RWPE1 (cell line): ENCODE results near the gene ZC3H8.

Experiments
- CTCF ChIA-PET: fragments of 350-600 bp; sonication (Branson Sonifier 250); formaldehyde crosslinking; extraction: SDS; loops from one replicate; lab custom pipeline; 2021; lab: Yijun Ruan, JAX
- POLR2A ChIA-PET: fragments of 400-600 bp; formaldehyde crosslinking; extraction: SDS; loops from one replicate; lab custom pipeline; 2020; ENCODE audit warnings: antibody characterized with exemption; ENCODE audit not compliant: low non-redundant PET; lab: Yijun Ruan, JAX
- DNase-seq: peaks from one replicate; pipeline ENCODE4 v3.0.0; 2012; ENCODE audit warnings: low spot score
- H3K27ac ChIP-seq: fragments of 450-650 bp; 2 replicates; pipeline ENCODE4 v1.5.1; 2017
- TF ChIP-seq, protein P1 (sequence below): fragments of 450-650 bp; conservative IDR thresholded peaks from 2 replicates; pipeline ENCODE4 v1.5.1; 2017; ENCODE audit warnings: low read depth, mild to moderate bottlenecking

ZC3H8 gene

DNA sequence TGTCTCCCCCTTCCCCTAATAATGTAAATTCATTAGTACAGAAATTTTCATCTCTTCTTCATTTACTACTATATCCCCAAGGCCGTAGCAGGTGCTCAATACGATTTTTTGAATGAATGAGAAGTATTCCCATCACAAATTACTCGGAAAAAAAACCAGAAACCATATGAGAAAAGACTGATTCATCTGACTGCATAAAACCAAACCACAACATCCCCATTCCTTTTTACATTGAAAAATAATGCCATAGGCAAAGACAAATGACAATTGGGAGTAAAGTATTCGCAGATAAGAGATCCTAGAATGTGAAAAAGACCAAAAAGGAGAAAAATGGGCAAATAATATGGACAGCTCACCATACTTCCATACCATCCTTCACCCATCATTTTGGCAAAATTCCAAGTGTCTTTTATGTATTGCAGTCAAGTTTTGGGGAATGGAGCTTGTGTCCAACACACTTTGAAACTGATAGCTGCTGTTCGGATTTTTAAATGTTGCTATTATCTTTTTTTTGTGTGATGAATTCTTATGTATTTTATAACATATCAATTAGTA, 1.5 kb downstream of the ZC3H8 start:
- DNase-seq, result no peak
- CTCF ChIA-PET, result no interaction called here
- POLR2A ChIA-PET, result no interaction called here
- H3K27ac ChIP-seq, result no peak overlapping the region
- TF ChIP-seq, protein P1, sequence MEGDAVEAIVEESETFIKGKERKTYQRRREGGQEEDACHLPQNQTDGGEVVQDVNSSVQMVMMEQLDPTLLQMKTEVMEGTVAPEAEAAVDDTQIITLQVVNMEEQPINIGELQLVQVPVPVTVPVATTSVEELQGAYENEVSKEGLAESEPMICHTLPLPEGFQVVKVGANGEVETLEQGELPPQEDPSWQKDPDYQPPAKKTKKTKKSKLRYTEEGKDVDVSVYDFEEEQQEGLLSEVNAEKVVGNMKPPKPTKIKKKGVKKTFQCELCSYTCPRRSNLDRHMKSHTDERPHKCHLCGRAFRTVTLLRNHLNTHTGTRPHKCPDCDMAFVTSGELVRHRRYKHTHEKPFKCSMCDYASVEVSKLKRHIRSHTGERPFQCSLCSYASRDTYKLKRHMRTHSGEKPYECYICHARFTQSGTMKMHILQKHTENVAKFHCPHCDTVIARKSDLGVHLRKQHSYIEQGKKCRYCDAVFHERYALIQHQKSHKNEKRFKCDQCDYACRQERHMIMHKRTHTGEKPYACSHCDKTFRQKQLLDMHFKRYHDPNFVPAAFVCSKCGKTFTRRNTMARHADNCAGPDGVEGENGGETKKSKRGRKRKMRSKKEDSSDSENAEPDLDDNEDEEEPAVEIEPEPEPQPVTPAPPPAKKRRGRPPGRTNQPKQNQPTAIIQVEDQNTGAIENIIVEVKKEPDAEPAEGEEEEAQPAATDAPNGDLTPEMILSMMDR, result no peak

DNA sequence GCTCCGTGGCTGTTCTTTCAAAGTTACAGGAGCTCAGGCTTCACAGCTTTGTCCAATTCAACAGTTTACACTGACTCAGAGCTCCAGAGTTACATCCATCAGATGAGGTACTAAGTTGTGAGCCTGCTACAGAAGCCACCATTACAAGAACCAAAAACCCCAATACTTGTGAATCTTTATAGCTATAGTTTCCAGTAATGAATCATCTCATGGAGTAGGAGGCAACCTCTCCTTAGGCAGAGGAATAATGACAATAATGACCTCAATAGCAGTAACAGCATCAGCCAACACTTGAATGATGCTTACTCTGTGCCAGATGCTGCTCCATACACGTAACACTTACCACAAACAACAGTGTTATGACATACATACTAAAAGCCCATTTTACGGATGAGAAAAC, 3.6 kb downstream of the ZC3H8 start:
- TF ChIP-seq, protein P1, result no peak
- H3K27ac ChIP-seq, result no peak overlapping the region
- CTCF ChIA-PET, result no interaction called here
- no peak for DNase-seq
- POLR2A ChIA-PET, result no interaction called here

DNA sequence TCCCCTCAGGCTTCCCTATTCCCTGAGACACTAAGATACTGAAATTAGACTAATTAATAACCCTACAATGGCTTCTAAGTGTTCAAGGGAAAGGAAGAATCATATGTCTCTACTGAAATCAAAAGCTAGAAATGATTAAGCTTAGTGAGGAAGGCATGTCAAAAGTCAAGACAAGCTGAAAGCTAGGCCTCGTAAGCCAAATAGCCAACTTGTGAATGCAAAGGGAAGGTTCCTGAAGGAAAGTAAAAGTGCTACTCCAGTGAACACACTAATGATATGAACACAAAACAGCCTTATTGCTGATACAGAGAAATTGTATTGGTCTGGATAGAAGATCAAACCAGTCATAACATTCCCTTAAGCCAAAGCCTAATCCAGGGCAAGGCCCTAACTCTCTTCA, 10.0 kb downstream of the ZC3H8 start:
- DNase-seq, result no peak
- TF ChIP-seq, protein P1, result no peak
- POLR2A ChIA-PET, result interaction anchor here (1.2 kb wide), 1 partner anchor 10 kb away, joined by 3 read pairs; the partner anchor contains the start of gene ZC3H8
- CTCF ChIA-PET, result interaction anchor here (0.6 kb wide), 1 partner anchor 14 kb away, joined by 3 read pairs; no protein-coding TSS in a partner anchor
- no peak overlapping the region for H3K27ac ChIP-seq

DNA sequence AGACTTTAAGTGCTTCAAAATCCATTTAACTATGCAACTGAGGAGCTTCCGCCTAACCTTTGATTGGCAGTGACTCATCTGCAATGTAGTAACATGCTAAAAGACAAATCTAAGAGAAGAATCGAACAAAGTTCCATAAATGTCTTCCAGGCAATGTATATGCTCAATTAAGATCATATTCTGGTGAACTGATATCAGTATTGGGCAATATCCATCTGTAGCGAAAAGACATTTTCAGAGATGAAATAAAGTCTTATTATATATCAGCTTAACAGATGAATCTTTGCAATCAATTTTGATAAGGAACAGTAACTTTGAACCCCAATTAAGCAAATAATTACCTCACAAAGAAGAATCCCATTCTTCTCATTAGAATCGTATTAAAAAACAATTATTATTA, 11.6 kb downstream of the ZC3H8 start:
- TF ChIP-seq, protein P1, result no peak
- POLR2A ChIA-PET, result no interaction called here
- no peak for DNase-seq
- CTCF ChIA-PET, result no interaction called here
- H3K27ac ChIP-seq, result no peak overlapping the region

DNA sequence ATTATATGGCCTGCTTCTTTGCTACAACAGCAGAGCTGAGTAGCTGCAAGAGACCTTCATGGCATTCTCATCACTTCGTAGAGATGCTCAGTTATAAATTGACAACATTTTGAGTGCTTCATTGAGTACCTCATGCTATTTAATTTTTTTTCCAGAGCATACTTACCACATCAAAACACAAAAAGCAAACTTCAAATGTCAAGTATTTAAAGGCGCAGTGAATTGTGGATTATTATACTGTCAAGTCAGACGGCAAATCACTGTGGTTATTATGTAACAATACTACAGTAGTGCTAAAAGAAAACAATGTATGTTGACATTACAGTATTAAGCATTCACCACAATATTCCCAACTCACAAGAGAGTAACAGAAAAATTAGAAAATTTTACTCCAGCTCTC, 12.5 kb downstream of the ZC3H8 start:
- TF ChIP-seq, protein P1, result no peak
- DNase-seq, result no peak
- ChIA-PET CTCF (no interaction called here), POLR2A (no interaction called here)
- no peak overlapping the region for H3K27ac ChIP-seq

DNA sequence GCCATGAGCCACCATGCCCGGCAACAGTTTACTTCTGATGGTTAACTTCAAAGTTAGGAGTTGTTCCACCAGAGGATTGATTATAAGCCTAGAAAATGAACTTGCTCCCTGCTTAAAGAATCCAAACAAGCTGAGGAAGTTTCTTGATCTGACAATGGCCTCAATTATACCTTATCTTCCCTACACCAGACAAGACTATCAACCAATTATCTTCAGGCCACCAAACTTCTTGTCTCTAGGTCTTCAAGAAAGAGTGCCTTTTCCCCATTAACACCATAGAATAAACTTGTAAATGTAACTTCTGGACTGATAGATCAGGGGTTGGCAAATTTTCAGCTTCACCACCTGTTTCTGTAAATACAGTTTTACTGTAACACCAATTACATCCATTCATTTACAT, 15.0 kb downstream of the ZC3H8 start:
- no peak overlapping the region for H3K27ac ChIP-seq
- POLR2A ChIA-PET, result no interaction called here
- CTCF ChIA-PET, result no interaction called here
- DNase-seq, result no peak
- TF ChIP-seq, protein P1, result no peak
